Osteocyte (in vitro differentiated cells): ENCODE data around the gene CLEC16A. TPM values are rescaled to one million over a fixed set of nuclear protein-coding genes. Genes with fewer than 3 reads are reported as not detected.

Experiments used
- DNase-seq: peaks from one replicate; pipeline ENCODE4 v3.0.0; 2021; ENCODE audit warnings: mixed read lengths; ENCODE audit not compliant: unreplicated experiment; ENCODE audit errors: extremely low spot score
- H3K27ac Mint-ChIP-seq: one replicate; pipeline ENCODE4 v1.8.0; 2021; ENCODE audit warnings: mild to moderate bottlenecking, mixed read lengths; ENCODE audit not compliant: unreplicated experiment
- H3K27me3 Mint-ChIP-seq: one replicate; pipeline ENCODE4 v1.8.0; 2021; ENCODE audit warnings: mixed read lengths; ENCODE audit not compliant: unreplicated experiment
- H3K36me3 Mint-ChIP-seq: one replicate; pipeline ENCODE4 v1.8.0; 2021; ENCODE audit warnings: mixed read lengths; ENCODE audit not compliant: unreplicated experiment
- H3K4me1 Mint-ChIP-seq: one replicate; pipeline ENCODE4 v1.8.0; 2021; ENCODE audit warnings: mixed read lengths; ENCODE audit not compliant: unreplicated experiment
- H3K4me3 Mint-ChIP-seq: one replicate; pipeline ENCODE4 v1.8.0; 2021; ENCODE audit warnings: mild to moderate bottlenecking, moderate library complexity, mixed read lengths; ENCODE audit not compliant: unreplicated experiment
- H3K9me3 Mint-ChIP-seq: one replicate; pipeline ENCODE4 v1.8.0; 2021; ENCODE audit warnings: mixed read lengths; ENCODE audit not compliant: unreplicated experiment
- CTCF ChIP-seq: fragments of 200-600 bp; sonication (generic); IDR thresholded peaks from 2 replicates; pipeline ENCODE4 v1.5.0; 2021; ENCODE audit warnings: antibody characterized with exemption, mild to moderate bottlenecking, moderate library complexity
- total RNA-seq: library from RNA; stranded (reverse); gene quantifications from 2 replicates; pipeline ENCODE4 v1.2.1, GENCODE V29; 2021

Gene CLEC16A
- total RNA-seq, 1 donor from 2014 or later, result 22.1 TPM

- H3K27me3 Mint-ChIP-seq, result peaks cover 10% of the 10 kb centered on the region
- H3K27ac Mint-ChIP-seq, result no peak overlapping the region
- peaks cover 3% of the 10 kb centered on the region for H3K9me3 Mint-ChIP-seq
- no peaks in the 10 kb centered on the region for H3K36me3 Mint-ChIP-seq
- no peaks in the 10 kb centered on the region for H3K4me1 Mint-ChIP-seq
- H3K4me3 Mint-ChIP-seq, result no peak overlapping the region
- DNase-seq, result no peak
- no peak for TF ChIP-seq CTCF
Measured at GRCh38 chr16:11212798-11213196, 268.4 kb downstream of the CLEC16A start.

GRCh38 chr16:11213373-11213772 lies 269.0 kb downstream of the CLEC16A start:
- Mint-ChIP-seq H3K27ac (no peak overlapping the region), H3K36me3 (no peaks in the 10 kb centered on the region), H3K9me3 (peaks cover 3% of the 10 kb centered on the region), H3K4me3 (no peak overlapping the region), H3K27me3 (peaks cover 10% of the 10 kb centered on the region), H3K4me1 (no peaks in the 10 kb centered on the region)
- no peak for TF ChIP-seq CTCF
- DNase-seq, result no peak

GRCh38 chr16:11213799-11214198 lies 269.4 kb downstream of the CLEC16A start:
- Mint-ChIP-seq H3K27ac (no peak overlapping the region), H3K36me3 (no peaks in the 10 kb centered on the region), H3K4me3 (no peak overlapping the region), H3K27me3 (peaks cover 10% of the 10 kb centered on the region), H3K4me1 (no peaks in the 10 kb centered on the region), H3K9me3 (peaks cover 6% of the 10 kb centered on the region)
- no peak for TF ChIP-seq CTCF
- DNase-seq, result no peak

GRCh38 chr16:11215935-11216556 lies 271.7 kb downstream of the CLEC16A start:
- Mint-ChIP-seq H3K4me3 (no peak overlapping the region), H3K36me3 (no peaks in the 10 kb centered on the region), H3K4me1 (no peaks in the 10 kb centered on the region), H3K27ac (no peak overlapping the region), H3K27me3 (peaks cover 8% of the 10 kb centered on the region), H3K9me3 (peaks cover 6% of the 10 kb centered on the region)
- TF ChIP-seq CTCF, result no peak
- no peak for DNase-seq

- no peak overlapping the region for H3K4me3 Mint-ChIP-seq
- TF ChIP-seq CTCF, result no peak
- no peak overlapping the region for H3K27ac Mint-ChIP-seq
- no peaks in the 10 kb centered on the region for H3K36me3 Mint-ChIP-seq
- H3K4me1 Mint-ChIP-seq, result no peaks in the 10 kb centered on the region
- no peaks in the 10 kb centered on the region for H3K27me3 Mint-ChIP-seq
- H3K9me3 Mint-ChIP-seq, result peaks cover 6% of the 10 kb centered on the region
- DNase-seq, result no peak
Measured at GRCh38 chr16:11217651-11218603, 273.6 kb downstream of the CLEC16A start.
